Endothelial cell of umbilical vein (primary cell): ENCODE data around the gene TMEM140. TPM values are rescaled to one million over a fixed set of nuclear protein-coding genes. Genes with fewer than 3 reads are reported as not detected.

Experiments
- BruUV-seq: library from RNA; stranded (reverse); fragments of 400-500 nt; replicated peaks from 2 replicates; lab custom pipeline; 2021; lab: Mats Ljungman, UMichigan
- CTCF ChIA-PET: fragments of 300-600, 350-600 bp; sonication (Branson Sonifier 250); formaldehyde crosslinking; loops from one replicate; lab custom pipeline; 2021; ENCODE audit warnings: antibody characterized with exemption, inconsistent platforms; lab: Charles Lee
- POLR2A ChIA-PET: fragments of 300-600, 350-600 bp; sonication (Branson Sonifier 250); formaldehyde crosslinking; loops from one replicate; lab custom pipeline; 2021; ENCODE audit warnings: antibody characterized with exemption, inconsistent platforms; lab: Charles Lee
- DNase-seq: peaks from one replicate; pipeline ENCODE4 v3.0.0-alpha.2; 2011; ENCODE audit warnings: low read depth, low spot score
- FAIRE-seq: peaks from 2 replicates; lab custom pipeline; 2011; peaks lifted over from hg19 to GRCh38; lab: Jason Lieb, UNC
- H2AFZ ChIP-seq: 2 replicates; pipeline ENCODE4 v1.6.0; 2012; ENCODE audit warnings: low read depth, low read length, control low read depth, inconsistent platforms
- H3K27ac ChIP-seq: 2 replicates; pipeline ENCODE4 v1.5.1; 2011; ENCODE audit warnings: low read depth, mild to moderate bottlenecking, control low read depth, low read length, moderate library complexity; ENCODE audit not compliant: insufficient read depth
- H3K27me3 ChIP-seq, 2 experiments: 2 replicates each; pipeline versions ENCODE4 v1.6.0 to v1.6.1; 2011; ENCODE audit warnings: low read length in 2 of 2, mixed read lengths in 1 of 2; ENCODE audit not compliant: control insufficient read depth in 2 of 2, insufficient read depth in 2 of 2
- H3K36me3 ChIP-seq, 2 experiments: 2 replicates in 1 of 2; 3 replicates in 1 of 2; pipeline ENCODE4 v1.5.1; 2011; ENCODE audit warnings: low read length in 2 of 2, mild to moderate bottlenecking in 1 of 2, moderate library complexity in 1 of 2; ENCODE audit not compliant: control insufficient read depth in 2 of 2, insufficient read depth in 2 of 2; ENCODE audit errors: extremely low read depth in 1 of 2
- H3K4me1 ChIP-seq: 3 replicates; pipeline ENCODE4 v1.5.1; 2011; ENCODE audit warnings: mild to moderate bottlenecking, low read length; ENCODE audit not compliant: control insufficient read depth, insufficient read depth; ENCODE audit errors: extremely low read depth
- H3K4me2 ChIP-seq: 2 replicates; pipeline ENCODE4 v1.6.1; 2011; ENCODE audit warnings: low read length, control low read depth, mixed read lengths; ENCODE audit not compliant: insufficient read depth
- H3K4me3 ChIP-seq, 3 experiments: fragments of 200-600 bp in 1 of 3; sonication (generic), shearing (Covaris generic) in 1 of 3; replicated peaks in 1 of 3; 2 replicates each; pipeline ENCODE4 v1.5.1; 2011 to 2016; ENCODE audit warnings: control low read depth in 3 of 3, low read length in 3 of 3, mild to moderate bottlenecking in 2 of 3, inconsistent platforms in 1 of 3, low read depth in 1 of 3, moderate library complexity in 1 of 3; ENCODE audit not compliant: insufficient read depth in 1 of 3
- H3K79me2 ChIP-seq: 2 replicates; pipeline ENCODE4 v1.6.0; 2012; ENCODE audit warnings: low read length, inconsistent platforms; ENCODE audit not compliant: control insufficient read depth, insufficient read depth
- H3K9ac ChIP-seq: replicated peaks from 2 replicates; pipeline ENCODE3; 2011; ENCODE audit warnings: low read length, control low read depth; ENCODE audit not compliant: insufficient read depth; ENCODE audit errors: extremely low read depth
- H3K9me1 ChIP-seq: replicated peaks from 3 replicates; pipeline ENCODE4 v1.6.0; 2011; ENCODE audit warnings: mild to moderate bottlenecking, low read length; ENCODE audit not compliant: control insufficient read depth, insufficient read depth; ENCODE audit errors: extremely low read depth
- H3K9me3 ChIP-seq: replicated peaks from 2 replicates; pipeline ENCODE4 v1.5.1; 2012; ENCODE audit warnings: low read length, inconsistent platforms; ENCODE audit not compliant: control insufficient read depth, insufficient read depth
- H4K20me1 ChIP-seq: replicated peaks from 2 replicates; pipeline ENCODE3; 2011; ENCODE audit warnings: mild to moderate bottlenecking, low read length; ENCODE audit not compliant: control insufficient read depth, insufficient read depth; ENCODE audit errors: extremely low read depth
- EZH2 ChIP-seq: IDR thresholded peaks from 2 replicates; pipeline ENCODE4 v1.6.1; 2012; ENCODE audit warnings: borderline replicate concordance, low read depth, mild to moderate bottlenecking, moderate library complexity, low read length, inconsistent platforms; ENCODE audit not compliant: severe bottlenecking
- FOS ChIP-seq: IDR thresholded peaks from 2 replicates; pipeline ENCODE4 v1.6.1; 2011; ENCODE audit warnings: mild to moderate bottlenecking, low read length, moderate library complexity, borderline replicate concordance; ENCODE audit not compliant: insufficient read depth
- JUN ChIP-seq: IDR thresholded peaks from 2 replicates; pipeline ENCODE4 v1.6.1; 2011; ENCODE audit warnings: borderline replicate concordance, low read depth; ENCODE audit not compliant: insufficient read length, insufficient read depth
- MYC ChIP-seq: IDR thresholded peaks from one replicate; pipeline ENCODE4 v1.6.1; 2011; ENCODE audit warnings: mild to moderate bottlenecking, low read depth, low read length
- POLR2A ChIP-seq: IDR thresholded peaks from 2 replicates; pipeline ENCODE4 v1.6.1; 2012; ENCODE audit warnings: low read depth, mild to moderate bottlenecking, control low read depth, low read length
- dilution Hi-C: fragments of 300-500 bp; cut with MboI; formaldehyde crosslinking; loops from one replicate; pipeline ENCODE4 v1.15.0; 2019; ENCODE audit warnings: low sequenced_read_pairs; ENCODE audit not compliant: extremely low pct_ligation_motif_present
- intact Hi-C: fragments of 100-400 bp; cut with micrococcal nuclease; formaldehyde crosslinking; loops from one replicate; pipeline ENCODE4 v1.10.0; 2022
- polyA plus RNA-seq, 4 experiments: library from polyadenylated mRNA; depleted of rRNA in 3 of 4; stranded (reverse) in 3 of 4; unstranded in 1 of 4; fragments of >200 nt; gene quantifications; 2 replicates each; pipeline versions ENCODE4 v1.2.1 to v1.2.3, GENCODE V29; 2011 to 2012; ENCODE audit warnings: missing spikeins in 1 of 4
- total RNA-seq: library from RNA; stranded (reverse); gene quantifications from 2 replicates; pipeline ENCODE4 v1.2.3, GENCODE V29; 2021
- TF ChIP-seq, protein P1 (sequence below), 2 donors: IDR thresholded peaks; 1 replicate in 1 of 2; 2 replicates in 1 of 2; pipeline ENCODE4 v1.5.1; 2011; ENCODE audit warnings: low read length in 2 of 2, mild to moderate bottlenecking in 2 of 2, moderate library complexity in 2 of 2, control low read depth in 1 of 2, inconsistent platforms in 1 of 2, low read depth in 1 of 2; ENCODE audit not compliant: insufficient read depth in 1 of 2; ENCODE audit errors: extremely low read depth in 1 of 2
- TF ChIP-seq, protein P2 (sequence below): IDR thresholded peaks from 2 replicates; pipeline ENCODE4 v1.6.1; 2011; ENCODE audit not compliant: insufficient read depth, insufficient read length

The TMEM140 gene
- total and polyA plus RNA-seq, 2 donors (not counting 3 experiments of a cell fraction or from before 2014, with no cell fraction given), result 17.9 to 26.5 TPM

DNA sequence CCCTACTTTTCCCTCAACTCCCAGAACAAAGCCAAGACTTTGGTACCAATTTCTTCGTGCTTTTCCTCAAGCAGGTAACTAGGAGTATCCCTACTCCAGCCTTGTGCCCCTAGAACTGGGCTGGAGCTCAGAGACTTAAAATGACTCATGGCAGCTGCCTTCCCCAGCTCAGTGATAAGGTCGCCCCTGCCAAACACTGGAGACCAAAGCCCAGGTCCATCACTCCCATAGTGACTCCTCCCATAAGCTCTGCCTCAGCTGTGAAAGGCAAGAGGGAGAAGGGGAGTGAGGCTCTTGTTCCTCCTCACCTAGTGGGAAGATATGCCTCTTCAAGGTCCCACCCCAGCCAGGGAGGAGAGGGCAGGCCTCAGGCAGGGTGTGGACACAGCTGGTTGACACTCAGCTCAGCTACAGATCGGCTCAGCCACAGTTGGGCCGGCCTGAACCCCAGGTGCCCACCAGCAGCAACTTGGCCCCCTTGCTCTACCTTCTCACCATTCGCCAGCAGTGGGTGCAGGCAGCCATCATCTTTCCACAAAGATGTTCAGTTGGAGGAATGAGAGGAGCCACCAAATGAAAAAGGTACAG, 36.5 kb downstream of the TMEM140 start:
- dilution Hi-C loops, result no loop called here
- TF ChIP-seq POLR2A (no peak), EZH2 (no peak), JUN (no peak), MYC (no peak), FOS (no peak)
- TF ChIP-seq, protein P1, sequence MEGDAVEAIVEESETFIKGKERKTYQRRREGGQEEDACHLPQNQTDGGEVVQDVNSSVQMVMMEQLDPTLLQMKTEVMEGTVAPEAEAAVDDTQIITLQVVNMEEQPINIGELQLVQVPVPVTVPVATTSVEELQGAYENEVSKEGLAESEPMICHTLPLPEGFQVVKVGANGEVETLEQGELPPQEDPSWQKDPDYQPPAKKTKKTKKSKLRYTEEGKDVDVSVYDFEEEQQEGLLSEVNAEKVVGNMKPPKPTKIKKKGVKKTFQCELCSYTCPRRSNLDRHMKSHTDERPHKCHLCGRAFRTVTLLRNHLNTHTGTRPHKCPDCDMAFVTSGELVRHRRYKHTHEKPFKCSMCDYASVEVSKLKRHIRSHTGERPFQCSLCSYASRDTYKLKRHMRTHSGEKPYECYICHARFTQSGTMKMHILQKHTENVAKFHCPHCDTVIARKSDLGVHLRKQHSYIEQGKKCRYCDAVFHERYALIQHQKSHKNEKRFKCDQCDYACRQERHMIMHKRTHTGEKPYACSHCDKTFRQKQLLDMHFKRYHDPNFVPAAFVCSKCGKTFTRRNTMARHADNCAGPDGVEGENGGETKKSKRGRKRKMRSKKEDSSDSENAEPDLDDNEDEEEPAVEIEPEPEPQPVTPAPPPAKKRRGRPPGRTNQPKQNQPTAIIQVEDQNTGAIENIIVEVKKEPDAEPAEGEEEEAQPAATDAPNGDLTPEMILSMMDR (IDR thresholded peaks at IDR 0.05; ENCODE audit: extremely low read depth in 1 of 2, insufficient read depth in 1 of 2, low read depth in 1 of 2, low read length in 2 of 2), result no peak
- TF ChIP-seq, protein P2, sequence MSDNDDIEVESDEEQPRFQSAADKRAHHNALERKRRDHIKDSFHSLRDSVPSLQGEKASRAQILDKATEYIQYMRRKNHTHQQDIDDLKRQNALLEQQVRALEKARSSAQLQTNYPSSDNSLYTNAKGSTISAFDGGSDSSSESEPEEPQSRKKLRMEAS, result no peak
- no peaks in the 10 kb centered on the region for H3K9me1 ChIP-seq
- no peaks in the 10 kb centered on the region for H3K79me2 ChIP-seq
- no peak overlapping the region for H2AFZ ChIP-seq
- ChIA-PET POLR2A (no interaction called here), CTCF (no interaction called here)
- H3K4me3 ChIP-seq, result no peak overlapping the region
- no peak overlapping the region for H3K9ac ChIP-seq
- no peak overlapping the region for H3K4me2 ChIP-seq
- intact Hi-C loops, result no loop called here
- H3K27ac ChIP-seq, result no peak overlapping the region
- BruUV-seq, result no TSS peak
- FAIRE-seq (no peak), DNase-seq (no peak)
- no peaks in the 10 kb centered on the region for H3K4me1 ChIP-seq
- H3K27me3 ChIP-seq, result no peaks in the 10 kb centered on the region
- H3K36me3 ChIP-seq, result peaks cover 0 to 13% of the 10 kb centered on the region in 2 experiments
- peaks cover 15% of the 10 kb centered on the region for H3K9me3 ChIP-seq
- H4K20me1 ChIP-seq, result no peaks in the 10 kb centered on the region
